Muscle of back (tissue), 11 donors: Measurements from ENCODE around the gene PLEKHJ1. TPM values are rescaled to one million over a fixed set of nuclear protein-coding genes. Genes with fewer than 3 reads are reported as not detected.
"Not testable (repeated sequence)": the region's sequence is repeated elsewhere in the genome, so short reads cannot be mapped to it uniquely, and the experiment has no call there.

Source experiments
- DNase-seq, 3 donors: peaks; one replicate each; pipeline versions ENCODE4 v3.0.0 to v3.0.0-alpha.2; 2013
- polyA plus RNA-seq, 10 donors: library from polyadenylated mRNA; unstranded; fragments of 120-200 nt; gene quantifications; one replicate each; pipeline ENCODE4 v1.2.1, GENCODE V29; 2013; ENCODE audit not compliant: insufficient read length in 10 of 10

PLEKHJ1 gene
- polyA plus RNA-seq, 10 donors: 46.6 to 83.3 (median 62.3) TPM

DNA sequence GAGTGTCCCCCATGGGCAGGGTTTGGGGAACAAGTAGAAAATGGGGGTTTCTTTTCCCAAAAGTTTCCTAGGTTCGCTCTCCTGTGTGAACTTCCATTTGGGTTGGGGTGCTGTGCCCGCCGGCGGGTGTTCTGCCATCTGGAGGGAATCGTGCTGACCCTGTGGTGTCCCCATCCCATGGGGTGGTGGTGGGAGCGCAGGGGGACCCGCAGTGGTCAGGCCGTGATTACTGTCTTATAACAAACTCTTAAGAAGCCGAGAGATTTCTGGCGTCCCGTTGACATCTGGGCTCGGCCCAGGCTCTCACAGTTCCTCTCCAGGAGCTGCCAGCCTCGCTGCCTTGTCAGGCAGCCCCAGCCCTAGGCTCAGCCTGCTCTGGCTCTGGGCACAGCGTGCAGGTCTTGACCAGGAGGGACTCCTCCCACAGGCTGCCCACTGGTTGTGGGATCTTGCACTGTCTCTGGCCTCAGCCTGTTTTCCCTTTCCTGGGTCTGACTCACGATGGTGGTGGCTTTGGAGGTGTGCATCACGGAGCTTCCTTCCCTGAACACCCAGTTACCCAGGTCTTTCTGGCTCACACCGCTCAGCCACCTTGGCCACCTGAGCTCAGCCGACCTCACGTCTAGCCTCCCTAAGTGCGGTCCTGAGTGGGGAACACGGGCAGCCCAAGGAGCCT lies 34.5 kb downstream of the PLEKHJ1 start:
- DNase-seq: no peak

DNA sequence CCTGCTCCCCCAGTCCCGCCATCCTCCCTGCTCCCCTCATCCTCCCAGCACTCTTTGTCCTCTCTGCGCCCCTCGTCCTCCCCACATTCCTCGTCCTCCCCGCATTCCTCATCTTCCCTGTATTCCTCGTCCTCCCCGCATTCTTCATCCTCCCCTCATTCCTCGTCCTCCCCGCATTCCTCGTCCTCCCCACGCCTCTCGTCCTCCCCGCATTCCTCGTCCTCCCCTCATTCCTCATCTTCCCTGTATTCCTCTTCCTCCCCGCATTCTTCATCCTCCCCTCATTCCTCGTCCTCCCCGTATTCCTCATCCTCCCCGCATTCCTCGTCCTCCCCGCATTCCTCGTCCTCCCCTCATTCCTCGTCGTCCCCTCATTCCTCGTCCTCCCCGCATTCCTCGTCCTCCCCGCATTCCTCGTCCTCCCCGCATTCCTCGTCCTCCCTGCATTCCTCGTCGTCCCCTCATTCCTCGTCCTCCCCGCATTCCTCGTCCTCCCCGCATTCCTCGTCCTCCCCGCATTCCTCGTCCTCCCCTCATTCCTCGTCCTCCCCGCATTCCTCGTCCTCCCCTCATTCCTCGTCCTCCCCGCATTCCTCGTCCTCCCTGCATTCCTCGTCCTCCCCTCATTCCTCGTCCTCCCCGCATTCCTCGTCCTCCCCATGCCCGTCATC lies 35.4 kb downstream of the PLEKHJ1 start:
- not testable (repeated sequence) for DNase-seq

DNA sequence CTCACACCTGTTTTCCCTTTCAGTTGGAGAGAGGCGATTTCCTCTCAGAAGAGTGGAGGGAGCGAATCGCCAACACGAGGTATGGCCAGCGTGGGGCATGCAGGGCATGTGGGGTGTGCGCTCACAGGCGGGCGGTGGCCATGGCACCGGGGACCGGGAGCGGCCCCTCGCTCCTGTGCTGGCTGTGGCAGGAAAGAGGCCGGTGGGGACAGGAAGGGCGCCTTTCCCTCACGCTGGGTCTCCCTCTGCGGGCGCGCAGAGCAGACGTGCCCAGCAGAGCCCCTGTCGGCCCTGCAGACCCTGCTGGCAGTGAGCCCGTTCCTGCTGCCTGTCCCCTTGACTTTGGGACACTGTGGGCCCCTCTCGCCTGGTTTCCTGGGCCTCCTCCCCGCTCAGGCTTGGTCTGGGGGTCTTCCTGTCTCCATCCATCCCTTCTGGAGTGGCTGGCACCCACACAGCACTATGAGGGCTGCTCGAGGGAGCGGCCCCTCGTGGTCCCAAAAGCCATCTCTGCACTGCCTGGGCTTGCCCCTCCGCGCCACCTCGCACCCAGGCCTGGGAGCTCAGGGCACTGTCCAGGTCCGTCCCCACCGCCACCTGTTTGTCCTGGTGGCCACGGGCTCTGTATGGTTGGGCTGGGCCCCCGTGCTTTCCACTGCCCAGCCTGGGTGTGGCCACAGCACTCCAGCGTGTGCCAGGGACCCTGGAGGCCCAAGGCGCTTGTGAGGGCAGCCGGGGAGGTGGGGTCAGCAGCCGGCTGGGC lies 36.1 kb downstream of the PLEKHJ1 start:
- no peak for DNase-seq

DNA sequence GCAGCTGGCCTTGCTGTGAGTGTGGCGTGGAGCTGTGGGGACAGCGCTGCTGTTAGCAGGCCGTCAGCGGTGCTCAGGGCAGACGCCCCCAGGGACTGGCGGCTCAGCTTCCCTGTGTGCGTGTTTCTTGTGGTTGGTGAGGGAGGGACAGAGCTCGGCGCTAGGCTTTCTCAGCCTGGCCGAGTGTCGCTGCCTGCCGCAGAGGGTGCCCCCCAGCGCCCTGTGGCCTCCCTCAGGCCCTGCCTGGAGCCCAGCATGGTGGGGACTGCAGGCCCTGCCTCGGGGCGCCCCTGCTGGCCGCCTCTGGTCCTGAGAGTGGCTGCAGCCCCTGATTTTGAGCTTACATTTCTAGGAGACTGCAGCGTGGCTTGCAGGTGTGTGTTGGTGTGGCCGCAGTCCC lies 36.9 kb downstream of the PLEKHJ1 start:
- no peak for DNase-seq

DNA sequence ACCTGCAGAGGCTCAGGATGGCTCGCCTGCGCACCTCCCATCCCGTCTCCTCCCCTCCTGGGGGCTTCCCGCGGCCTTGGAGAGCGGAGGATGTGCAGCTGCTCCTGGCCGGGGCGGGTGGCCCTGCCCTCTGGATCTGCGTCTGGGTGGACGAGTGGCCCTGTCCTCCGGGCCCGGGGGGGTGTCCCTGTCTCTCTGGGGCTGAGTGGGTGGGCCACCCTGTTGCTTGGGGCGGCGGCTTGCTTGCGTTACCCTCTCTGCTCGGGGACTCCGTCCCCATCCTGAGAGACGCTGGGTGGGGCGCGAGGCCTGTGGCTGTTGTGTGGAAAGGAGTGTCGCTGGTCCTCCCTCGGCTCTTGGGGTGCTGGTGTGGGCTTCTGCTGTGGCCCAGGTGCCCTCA lies 37.8 kb downstream of the PLEKHJ1 start:
- no peak for DNase-seq

DNA sequence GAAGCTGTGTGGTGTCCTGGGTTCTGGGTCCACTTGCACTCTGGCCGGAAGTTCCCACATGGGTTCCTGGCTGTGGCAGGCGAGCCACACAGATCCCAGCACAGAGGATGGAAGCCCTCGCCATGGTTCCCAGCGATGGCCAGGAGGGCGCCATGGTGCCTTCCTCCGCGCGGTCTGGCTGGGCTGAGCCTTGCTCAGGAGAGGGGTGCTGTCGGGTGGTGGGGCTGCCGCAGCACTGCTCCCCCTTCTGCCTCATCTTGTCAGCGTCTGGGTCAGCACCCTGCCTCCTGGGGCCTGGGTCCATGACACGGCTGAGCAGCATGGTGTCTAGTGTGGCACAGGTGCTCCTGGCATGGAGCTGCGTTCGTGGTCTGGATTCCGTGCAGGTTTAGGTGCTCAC lies 38.9 kb downstream of the PLEKHJ1 start:
- DNase-seq: no peak

DNA sequence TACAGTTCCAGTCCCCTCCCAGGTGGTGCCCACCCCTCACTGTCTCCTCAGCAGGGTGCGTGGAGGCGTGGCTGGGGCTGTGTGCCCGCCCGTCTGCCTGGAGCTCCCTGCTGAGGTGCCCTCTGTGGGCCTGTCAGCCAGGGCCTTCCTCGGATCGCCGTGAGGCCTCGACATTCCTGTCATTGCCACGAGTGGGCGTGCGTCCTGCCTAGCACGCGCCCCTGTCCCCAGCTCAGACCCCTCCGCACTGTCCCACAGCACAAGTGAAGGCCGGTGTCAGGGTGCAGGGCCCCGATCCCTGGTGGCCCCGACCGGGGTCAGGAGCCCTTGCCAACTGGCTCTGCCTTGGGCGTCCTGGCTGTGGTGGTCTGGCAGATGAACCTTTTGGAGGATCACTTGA lies 40.2 kb downstream of the PLEKHJ1 start:
- DNase-seq: no peak

DNA sequence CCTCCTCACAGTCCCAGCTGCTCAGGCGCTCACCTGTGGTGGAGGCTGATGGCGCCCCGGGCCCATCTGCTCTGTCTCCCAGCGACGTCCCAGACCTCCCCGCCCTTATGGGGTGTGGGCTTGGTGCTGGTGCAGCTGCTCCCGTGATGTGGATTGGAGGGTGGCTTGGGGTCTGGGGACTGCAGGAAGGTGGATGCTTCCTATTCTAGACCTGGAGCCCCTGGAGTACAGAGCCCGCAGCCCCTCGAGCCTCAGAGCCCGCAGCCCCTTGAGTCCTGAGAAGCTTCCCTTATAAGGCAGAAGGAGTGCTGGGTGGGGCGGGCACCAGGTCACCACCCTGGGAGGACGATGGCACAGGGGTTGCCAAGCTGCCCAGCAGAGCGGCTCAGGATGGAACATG lies 40.8 kb downstream of the PLEKHJ1 start:
- no peak for DNase-seq

DNA sequence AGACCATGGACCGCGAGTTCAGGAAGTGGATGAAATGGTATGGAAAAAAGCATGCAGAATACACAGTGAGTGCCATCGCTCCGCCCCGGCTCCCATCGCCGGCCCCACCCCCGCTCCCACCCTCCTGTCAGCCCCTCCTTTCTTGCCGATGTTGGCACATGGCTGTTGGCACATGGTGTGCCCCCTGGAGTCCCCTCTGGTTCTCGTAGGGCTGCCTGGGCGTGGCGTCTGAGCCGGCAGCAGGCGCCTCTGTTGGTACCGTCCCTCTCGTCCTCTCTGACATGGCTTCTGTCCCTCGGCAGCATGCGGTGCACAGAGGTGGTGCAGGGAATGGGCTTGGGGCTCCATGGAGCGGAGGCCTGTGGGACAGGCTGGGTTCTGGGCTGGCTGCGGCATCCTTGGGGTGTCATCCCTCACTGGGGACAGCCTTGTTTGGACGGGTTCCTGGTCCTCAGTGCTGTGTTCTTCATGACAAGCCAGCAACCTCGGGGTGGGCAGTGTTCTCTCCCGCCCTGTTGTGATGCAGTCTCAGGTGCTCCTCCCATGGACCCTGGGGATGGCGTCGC lies 41.5 kb downstream of the PLEKHJ1 start:
- DNase-seq: no peak

DNA sequence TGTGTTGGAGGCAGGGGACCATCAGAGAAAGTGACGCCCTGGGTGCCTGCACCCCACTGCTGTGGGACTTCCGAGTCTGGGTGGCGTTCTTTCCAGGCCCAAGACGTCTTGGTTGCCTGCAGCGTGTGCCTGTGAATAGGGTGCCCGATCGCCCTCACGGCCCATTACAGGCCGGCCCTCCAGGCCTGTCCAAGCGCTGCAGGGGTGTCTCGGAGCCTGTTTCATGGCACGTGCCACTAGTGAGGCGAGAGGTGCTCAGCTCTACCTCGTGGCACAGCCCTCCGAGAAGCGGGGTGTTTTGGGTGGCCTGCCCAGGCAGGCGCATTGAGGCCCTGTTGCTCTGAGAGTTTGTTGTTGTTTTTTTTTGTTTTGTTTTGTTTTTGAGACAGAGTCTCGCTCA lies 42.3 kb downstream of the PLEKHJ1 start:
- DNase-seq: no peak

DNA sequence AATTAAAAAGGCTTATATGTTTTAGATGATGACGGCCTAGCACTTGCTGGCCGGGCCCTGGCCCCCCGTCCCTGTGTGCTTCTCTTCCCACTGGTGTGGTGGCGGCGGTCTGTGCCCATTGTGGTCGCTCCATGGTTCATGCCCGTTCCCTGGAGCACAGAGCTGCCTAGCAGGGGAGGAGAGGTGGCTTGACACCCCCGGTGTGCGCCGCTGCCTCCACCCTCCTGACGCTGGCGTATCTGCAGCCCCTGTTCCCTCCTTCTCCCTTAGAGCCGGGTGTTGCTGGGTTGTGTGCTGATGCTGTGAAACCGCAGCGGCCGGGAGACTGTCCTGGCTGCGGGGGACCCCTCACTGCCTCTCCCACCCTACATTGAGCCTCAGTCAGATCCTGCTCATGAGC lies 43.3 kb downstream of the PLEKHJ1 start:
- no peak for DNase-seq

DNA sequence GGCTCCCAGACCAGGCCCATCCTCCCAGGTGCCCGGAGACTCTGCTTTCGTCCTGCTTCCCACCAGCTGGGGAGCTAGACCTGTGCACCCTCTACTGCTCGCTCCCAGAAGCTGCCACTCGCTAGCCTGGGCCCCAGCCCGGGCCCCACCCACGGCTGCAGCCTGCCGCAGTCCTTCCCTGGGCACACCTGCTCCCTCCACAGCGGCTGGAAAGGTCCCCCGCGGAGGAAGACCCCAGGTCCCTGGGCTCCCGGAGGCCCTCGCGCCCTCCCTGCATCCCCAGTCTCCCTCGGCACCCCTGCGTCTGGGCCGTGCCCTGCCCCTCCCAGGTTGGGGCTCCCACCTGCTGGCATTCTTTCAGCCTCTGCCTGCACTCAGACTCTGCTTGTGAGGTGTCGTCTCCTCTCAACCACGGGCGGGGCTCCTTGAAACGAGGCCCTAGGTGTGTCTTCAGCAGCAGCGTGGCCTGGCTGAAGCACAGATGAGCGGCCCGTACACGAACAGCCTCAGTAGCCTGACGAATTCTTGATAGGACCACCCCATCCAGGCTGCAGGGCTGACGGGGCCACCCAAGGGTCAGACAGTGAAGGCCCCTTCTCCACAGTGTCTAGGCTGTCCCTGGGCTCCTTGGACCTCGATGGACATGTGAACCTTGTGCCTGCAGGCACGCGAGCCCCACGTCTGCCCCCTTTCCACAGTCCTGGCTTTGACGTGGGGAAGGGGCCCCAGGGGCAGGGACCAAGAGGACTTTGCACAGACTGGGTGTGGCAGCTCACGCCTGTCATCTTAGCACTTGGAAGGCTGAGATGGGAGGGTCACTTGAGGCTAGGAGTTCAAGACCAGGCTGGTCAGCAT lies 44.4 kb downstream of the PLEKHJ1 start:
- no peak for DNase-seq

DNA sequence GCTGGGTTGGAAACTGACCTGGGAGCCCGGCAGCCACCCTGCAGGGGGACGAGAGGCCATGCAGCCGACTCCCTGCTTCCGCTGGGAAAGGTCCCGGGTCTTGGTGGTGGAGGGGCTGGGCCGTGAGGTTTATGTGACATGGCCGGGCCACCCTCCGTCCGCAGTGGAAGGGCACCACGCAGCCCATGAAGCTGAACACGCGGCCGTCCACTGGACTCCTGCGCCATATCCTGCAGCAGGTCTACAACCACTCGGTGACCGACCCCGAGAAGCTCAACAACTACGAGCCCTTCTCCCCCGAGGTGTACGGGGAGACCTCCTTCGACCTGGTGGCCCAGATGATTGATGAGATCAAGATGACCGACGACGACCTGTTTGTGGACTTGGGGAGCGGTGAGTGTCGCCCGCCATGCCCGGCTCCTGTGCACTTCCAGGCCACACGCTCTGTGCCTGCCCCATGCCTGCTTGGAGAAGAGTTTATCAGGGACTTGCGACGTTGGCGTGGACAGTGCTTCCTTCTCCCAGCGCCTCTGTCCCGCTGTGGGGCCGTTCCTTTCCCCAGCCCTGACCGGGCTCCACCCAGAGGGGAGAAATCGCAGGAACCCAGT lies 45.2 kb downstream of the PLEKHJ1 start:
- no peak for DNase-seq

DNA sequence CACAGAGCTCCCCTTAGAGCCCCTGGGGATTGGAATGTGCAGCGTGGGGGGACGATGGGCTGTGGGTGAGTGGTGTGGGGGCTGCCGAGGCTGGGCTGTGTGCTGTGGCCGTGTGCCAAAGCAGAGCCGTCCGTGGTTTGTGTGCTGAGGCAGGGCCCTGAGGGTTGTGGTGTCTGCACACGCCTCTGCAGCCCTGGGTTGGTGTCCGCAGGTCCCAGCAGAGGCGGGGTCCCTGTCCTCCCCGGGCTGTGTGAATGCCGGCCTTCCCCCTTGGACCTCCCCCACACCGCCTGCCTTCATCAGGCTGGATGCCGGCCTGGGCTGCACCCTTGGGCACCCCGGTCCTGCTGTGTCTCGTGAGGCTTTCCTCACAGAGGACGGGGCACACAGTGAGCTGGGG lies 46.2 kb downstream of the PLEKHJ1 start:
- no peak for DNase-seq

DNA sequence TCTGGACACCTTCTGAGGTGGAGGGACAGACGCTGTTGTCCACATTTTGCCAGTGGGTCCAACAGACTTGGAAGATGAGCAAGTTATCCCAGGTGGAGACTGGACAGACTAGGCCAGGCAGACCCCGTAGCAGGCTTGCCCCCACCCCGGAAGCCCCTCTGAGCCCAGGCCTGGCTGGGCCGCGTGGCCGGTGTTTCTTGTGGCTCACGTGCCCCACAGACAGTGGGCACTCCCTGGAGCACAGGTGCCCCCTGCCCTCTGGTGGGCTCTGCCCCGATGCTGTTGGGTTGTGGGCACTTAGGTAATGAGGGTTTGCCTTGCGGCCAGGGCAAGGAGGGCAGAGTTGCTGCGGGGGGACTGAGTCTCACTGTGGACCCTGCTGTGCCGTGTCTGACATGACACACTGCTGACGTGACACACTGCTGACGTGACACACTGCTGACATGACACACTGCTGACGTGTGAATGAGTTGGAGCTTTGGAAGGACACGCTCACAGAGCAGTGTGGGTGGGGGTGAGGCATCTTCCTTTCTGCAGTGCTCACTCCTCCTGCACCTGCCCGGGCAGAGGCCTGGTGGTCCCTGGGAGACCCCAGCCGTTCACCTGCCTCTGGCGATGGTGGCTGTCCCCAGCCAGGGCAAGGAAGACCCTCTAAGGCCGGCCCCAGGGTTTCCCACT lies 47.3 kb downstream of the PLEKHJ1 start:
- no peak for DNase-seq

DNA sequence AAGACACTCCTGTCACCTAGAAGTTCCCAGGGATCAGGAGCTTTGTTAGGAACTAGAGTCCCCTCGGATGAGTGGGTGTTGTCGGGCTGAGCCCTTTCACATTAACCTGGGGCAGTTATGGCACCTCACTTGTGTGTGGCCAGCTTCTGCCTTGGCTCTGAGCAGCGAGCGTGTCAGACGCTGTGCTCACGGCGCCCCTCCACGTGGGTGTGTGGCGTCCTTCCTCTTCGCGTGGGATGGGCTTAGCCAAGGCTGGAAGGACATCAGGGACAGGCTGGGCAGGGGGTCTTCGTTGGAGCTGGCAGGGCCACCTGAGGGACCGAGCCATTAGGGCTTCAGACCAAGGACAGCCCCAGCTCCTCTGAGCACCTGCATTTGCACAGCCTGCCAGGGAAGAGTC lies 49.0 kb downstream of the PLEKHJ1 start:
- DNase-seq: no peak

DNA sequence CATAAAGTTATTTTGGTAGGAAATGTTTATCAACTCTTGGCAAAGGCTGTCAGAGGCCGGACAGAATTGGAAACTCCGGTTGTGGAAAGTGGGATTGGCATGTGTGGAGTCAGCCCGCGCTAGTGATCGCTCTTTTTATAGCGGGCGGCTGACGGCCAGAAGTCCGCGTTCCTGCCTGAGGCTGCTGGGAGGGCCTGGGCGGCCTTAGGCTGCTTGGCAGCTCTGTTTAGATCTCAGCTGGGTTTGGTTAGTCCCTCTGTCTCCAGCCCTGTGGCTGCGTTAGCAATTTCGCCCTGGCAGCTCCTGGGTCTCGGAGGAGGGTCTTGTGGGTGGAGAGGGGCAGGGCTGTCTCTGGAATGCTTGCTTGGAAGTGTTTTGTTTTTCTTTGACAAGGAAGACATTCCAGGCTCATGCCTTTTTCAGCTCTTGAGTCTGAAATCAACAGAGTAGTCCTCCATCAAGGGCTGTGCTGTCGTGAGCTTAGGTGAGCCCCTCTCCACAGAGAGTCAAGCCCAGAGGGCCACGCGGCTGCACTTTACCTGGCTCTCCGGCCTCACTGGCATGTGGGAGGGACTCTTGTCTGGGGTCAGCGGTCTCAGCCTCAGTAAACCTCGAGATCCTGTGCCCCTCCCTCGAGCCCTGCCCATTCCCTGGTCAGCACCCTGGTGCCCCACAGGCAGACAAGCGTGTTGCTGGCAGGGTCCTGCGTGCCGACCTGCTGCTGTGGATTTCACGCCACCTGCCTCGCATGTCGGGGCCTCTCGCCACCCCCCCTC lies 49.9 kb downstream of the PLEKHJ1 start:
- DNase-seq: peak; percentile 91 to 95 (median 95)

DNA sequence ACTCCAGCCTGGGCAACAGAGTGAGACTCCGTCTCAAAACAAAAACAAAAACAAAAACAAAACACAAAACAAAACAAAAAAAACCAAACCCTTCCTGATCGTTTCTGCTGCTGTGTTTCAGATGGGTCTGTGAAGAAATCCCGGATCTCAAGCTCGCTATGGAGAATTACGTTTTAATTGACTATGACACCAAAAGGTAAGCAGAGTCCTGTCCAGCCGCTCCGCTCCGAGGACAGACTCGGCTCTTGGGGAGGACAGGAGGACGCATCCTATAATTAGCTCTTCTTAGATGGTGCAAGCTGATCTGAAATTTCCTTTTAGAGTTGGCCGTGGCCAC lies 50.4 kb downstream of the PLEKHJ1 start:
- no peak for DNase-seq

DNA sequence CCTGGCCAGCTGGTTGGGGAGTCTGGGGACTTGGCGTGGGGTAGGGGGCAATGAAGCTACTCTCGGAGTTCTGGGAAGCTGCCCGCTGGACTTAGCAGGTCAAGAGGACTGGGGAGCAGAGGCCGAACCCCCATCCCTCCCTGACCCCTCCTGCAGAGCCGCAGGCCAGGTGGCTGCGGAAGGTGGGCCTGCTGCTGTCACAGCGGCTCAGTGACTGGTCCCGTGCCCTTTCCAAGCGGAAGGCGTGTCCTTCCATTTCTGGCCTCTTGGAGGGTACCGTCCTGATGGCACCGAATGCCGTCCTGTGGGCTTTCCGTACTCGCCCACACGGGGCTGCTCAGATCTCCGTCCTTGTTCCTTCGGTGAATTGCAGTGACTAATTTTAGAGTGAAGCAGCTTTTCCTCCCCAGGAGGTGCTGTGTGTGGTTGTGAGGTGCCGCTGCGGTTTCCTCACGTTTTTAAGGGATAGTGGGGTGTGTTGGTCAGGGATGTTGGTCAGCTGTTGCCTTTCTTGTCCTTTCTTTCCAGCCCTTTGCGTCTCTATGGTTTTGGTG lies 51.6 kb downstream of the PLEKHJ1 start:
- DNase-seq: no peak
